ENCODE results near the gene P3H2. TPM values are rescaled to one million over a fixed set of nuclear protein-coding genes. Genes with fewer than 3 reads are reported as not detected.

Gene P3H2
- total RNA-seq, 1 experiment from 2014 or later, result 19.6 TPM

GRCh38 chr3:190053919-190054672 is 66.6 kb downstream of the P3H2 start:
- intact Hi-C loops (cut with micrococcal nuclease; ENCODE audit: unreplicated experiment), result no loop called here
- POLR2A ChIA-PET (ENCODE audit: low non-redundant PET), result no interaction called here

DNA sequence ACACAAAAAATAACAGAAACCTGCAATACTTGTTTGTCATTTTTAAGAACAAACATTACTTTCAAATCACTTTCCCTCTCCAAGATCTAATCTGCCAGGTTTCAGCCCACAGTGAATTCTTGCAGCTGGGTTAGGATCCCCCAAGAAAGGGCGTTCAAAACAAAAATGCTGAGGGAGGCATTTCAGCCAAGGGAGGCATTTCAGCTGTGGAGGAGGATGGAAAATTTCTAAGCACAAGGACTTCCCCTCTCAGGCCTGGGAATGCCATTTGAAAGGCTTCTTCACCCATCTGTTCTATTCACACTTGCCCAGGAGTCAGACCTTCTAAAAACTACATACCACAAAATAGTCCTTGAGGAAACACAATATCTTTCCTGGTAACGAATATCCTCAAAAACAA is 69.1 kb downstream of the P3H2 start:
- Histone ChIP-seq H3K27me3 (replicated peaks; ENCODE audit: insufficient read depth, low read depth, low read length, poor library complexity) (no peaks in the 10 kb centered on the region), H3K27ac (ENCODE audit: low read depth, low read length, poor library complexity, severe bottlenecking) (no peak overlapping the region), H3K9me3 (ENCODE audit: low read depth, low read length, poor library complexity, severe bottlenecking) (no peaks in the 10 kb centered on the region), H3K36me3 (ENCODE audit: insufficient read depth, low read length, poor library complexity, severe bottlenecking) (no peaks in the 10 kb centered on the region), H3K4me1 (ENCODE audit: insufficient read depth, low read length, poor library complexity, severe bottlenecking) (peaks cover 25% of the 10 kb centered on the region), H3K4me3 (ENCODE audit: low read depth, low read length, poor library complexity, severe bottlenecking) (no peak overlapping the region)
- ChIA-PET POLR2A (ENCODE audit: low non-redundant PET) (no interaction called here), CTCF (no interaction called here)
- no peak for DNase-seq (ENCODE audit: low spot score)
- BruUV-seq (replicated peaks), result no TSS peak
- intact Hi-C loops (cut with micrococcal nuclease; ENCODE audit: unreplicated experiment), result no loop called here
- TF ChIP-seq EZH2 (IDR thresholded peaks at IDR 0.05; ENCODE audit: borderline replicate concordance, low read depth, low read length, poor library complexity, severe bottlenecking), result no peak
- TF ChIP-seq CTCF (conservative IDR thresholded peaks at IDR 0.05; ENCODE audit: low read depth, low read length), result no peak

More at GRCh38 chr3:190053919-190054672, 66.6 kb downstream of the P3H2 start:
- no peaks in the 10 kb centered on the region for H3K27me3 ChIP-seq (replicated peaks; ENCODE audit: insufficient read depth, low read depth, low read length, poor library complexity)
- H3K27ac ChIP-seq (ENCODE audit: low read depth, low read length, poor library complexity, severe bottlenecking), result peak overlapping the region; percentile 39
- H3K9me3 ChIP-seq (ENCODE audit: low read depth, low read length, poor library complexity, severe bottlenecking), result no peaks in the 10 kb centered on the region
- TF ChIP-seq EZH2 (IDR thresholded peaks at IDR 0.05; ENCODE audit: borderline replicate concordance, low read depth, low read length, poor library complexity, severe bottlenecking), result no peak
- no peak for TF ChIP-seq CTCF (conservative IDR thresholded peaks at IDR 0.05; ENCODE audit: low read depth, low read length)
- H3K36me3 ChIP-seq (ENCODE audit: insufficient read depth, low read length, poor library complexity, severe bottlenecking), result no peaks in the 10 kb centered on the region
- no TSS peak for BruUV-seq (replicated peaks)
- H3K4me3 ChIP-seq (ENCODE audit: low read depth, low read length, poor library complexity, severe bottlenecking), result no peak overlapping the region
- CTCF ChIA-PET, result no interaction called here
- H3K4me1 ChIP-seq (ENCODE audit: insufficient read depth, low read length, poor library complexity, severe bottlenecking), result peaks cover 19% of the 10 kb centered on the region
- peak; percentile 70 for DNase-seq (ENCODE audit: low spot score)

DNA sequence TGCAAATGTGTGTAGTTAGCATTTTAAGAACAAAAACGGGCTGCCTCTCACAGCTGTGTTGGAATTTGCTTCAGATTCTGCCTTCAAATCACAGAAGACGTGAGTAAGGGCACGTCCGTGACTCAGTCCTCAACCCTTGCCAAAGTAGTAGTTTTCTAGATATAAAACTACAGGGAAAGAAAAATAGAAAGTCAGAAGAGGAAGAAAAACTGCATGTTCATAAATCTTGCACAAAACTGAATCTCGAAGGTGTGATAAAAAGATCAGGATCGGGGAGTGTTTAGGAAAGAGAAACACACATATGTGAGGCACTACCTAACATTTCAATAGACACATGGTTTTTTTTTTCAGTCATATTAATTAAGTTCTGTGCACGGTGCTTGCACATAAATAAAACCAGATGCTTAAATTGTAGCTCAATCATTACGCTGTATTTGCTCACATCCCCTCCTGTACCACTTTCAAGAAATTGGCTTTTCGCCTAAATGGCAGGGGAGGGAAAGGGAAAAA is 71.7 kb downstream of the P3H2 start:
- no peaks in the 10 kb centered on the region for H3K36me3 ChIP-seq (ENCODE audit: insufficient read depth, low read length, poor library complexity, severe bottlenecking)
- ChIA-PET POLR2A (ENCODE audit: low non-redundant PET) (interaction anchor here (0.6 kb wide), 1 partner anchor 24 kb away, joined by 3 read pairs; no protein-coding TSS in a partner anchor), CTCF (no interaction called here)
- peak; percentile 68 for DNase-seq (ENCODE audit: low spot score)
- TF ChIP-seq EZH2 (IDR thresholded peaks at IDR 0.05; ENCODE audit: borderline replicate concordance, low read depth, low read length, poor library complexity, severe bottlenecking) (no peak), CTCF (conservative IDR thresholded peaks at IDR 0.05; ENCODE audit: low read depth, low read length) (no peak)
- peak overlapping the region; percentile 60 for H3K27ac ChIP-seq (ENCODE audit: low read depth, low read length, poor library complexity, severe bottlenecking)
- no peaks in the 10 kb centered on the region for H3K9me3 ChIP-seq (ENCODE audit: low read depth, low read length, poor library complexity, severe bottlenecking)
- no TSS peak for BruUV-seq (replicated peaks)
- H3K4me1 ChIP-seq (ENCODE audit: insufficient read depth, low read length, poor library complexity, severe bottlenecking), result peaks cover 31% of the 10 kb centered on the region
- H3K4me3 ChIP-seq (ENCODE audit: low read depth, low read length, poor library complexity, severe bottlenecking), result peak overlapping the region; percentile 29
- no peaks in the 10 kb centered on the region for H3K27me3 ChIP-seq (replicated peaks; ENCODE audit: insufficient read depth, low read depth, low read length, poor library complexity)
- intact Hi-C loops (cut with micrococcal nuclease; ENCODE audit: unreplicated experiment), result no loop called here

Measured in A673 (cell line).